ENCODE measurements around the gene LNPK. TPM values are rescaled to one million over a fixed set of nuclear protein-coding genes. Genes with fewer than 3 reads are reported as not detected.

LNPK gene
- total and polyA plus RNA-seq, 9 of the 15 experiments (the other 6 are each of a cell fraction or from before 2014, with no cell fraction given): 6.4 to 40.4 (median 21.3) TPM

DNA sequence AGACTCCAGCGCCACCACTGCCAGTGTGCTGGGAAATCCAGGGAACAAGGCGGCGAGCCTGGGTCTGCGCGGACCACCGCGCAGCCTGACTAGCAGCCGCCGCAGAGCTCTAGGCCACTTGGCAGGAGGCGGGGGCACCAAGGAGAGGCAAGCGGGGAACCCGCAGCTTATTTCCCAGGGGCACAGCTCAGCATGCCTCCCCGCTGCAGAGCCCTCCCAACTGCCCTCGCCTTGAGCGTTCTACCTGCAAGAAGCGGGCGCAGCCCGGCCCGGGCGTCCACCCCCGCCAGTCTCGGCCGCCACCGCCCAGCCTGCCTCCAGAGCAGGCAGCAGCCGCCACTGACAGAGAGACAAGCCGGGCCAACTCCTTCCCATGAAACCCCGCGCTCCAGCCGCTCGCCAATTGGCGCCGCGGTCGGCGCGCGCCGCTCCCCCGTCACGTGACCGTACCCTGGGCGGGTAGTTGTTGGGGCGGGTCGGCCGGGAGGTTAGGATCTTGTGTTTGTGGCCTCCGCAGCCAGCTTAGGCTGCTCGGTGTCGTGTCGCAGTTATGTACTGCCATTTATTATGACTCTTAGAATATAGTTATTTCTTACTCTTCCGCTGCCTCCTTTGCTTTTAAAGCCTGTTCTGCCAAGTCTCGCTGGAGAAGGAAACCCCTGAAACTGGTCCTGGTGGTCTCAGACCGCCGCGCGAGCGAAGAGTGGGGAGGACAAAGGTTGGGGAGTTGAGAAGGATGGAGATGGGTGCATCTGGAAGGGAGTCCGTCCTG is at the start of gene LNPK (continued):
- TF ChIP-seq, protein P1, sequence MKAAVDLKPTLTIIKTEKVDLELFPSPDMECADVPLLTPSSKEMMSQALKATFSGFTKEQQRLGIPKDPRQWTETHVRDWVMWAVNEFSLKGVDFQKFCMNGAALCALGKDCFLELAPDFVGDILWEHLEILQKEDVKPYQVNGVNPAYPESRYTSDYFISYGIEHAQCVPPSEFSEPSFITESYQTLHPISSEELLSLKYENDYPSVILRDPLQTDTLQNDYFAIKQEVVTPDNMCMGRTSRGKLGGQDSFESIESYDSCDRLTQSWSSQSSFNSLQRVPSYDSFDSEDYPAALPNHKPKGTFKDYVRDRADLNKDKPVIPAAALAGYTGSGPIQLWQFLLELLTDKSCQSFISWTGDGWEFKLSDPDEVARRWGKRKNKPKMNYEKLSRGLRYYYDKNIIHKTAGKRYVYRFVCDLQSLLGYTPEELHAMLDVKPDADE (conservative IDR thresholded peaks at IDR 0.05; ENCODE audit: control insufficient read depth, low read depth, low read length): peak; percentile 81; the same call in 1 of the 2 replicates
- TF ChIP-seq CCNT2 (IDR thresholded peaks at IDR 0.05; ENCODE audit: borderline replicate concordance, extremely low read depth, insufficient read length, low read depth, low read length) (peak; percentile 98), ZNF436 (CRISPR knock-in tag; IDR thresholded peaks at IDR 0.05) (no peak), BMI1 (IDR thresholded peaks at IDR 0.05; ENCODE audit: low read length) (no peak), SNIP1 (IDR thresholded peaks at IDR 0.05; ENCODE audit: low read depth) (no peak), MAFG (tag; conservative IDR thresholded peaks at IDR 0.05) (no peak), CREM (IDR thresholded peaks at IDR 0.05; ENCODE audit: low read depth) (peak; percentile 73), SLC30A9 (CRISPR knock-in tag; IDR thresholded peaks at IDR 0.05) (no peak), JUNB (CRISPR knock-in tag; conservative IDR thresholded peaks at IDR 0.05) (no peak), ZNF408 (CRISPR knock-in tag; IDR thresholded peaks at IDR 0.05; ENCODE audit: low read depth) (no peak), CCAR2 (IDR thresholded peaks at IDR 0.05; ENCODE audit: low read depth, low read length) (no peak), CBX2 (IDR thresholded peaks at IDR 0.05; ENCODE audit: insufficient read depth, low read length, poor library complexity, severe bottlenecking) (no peak), BACH1 (tag; IDR thresholded peaks at IDR 0.05) (no peak), EZH2 (IDR thresholded peaks at IDR 0.05; ENCODE audit: borderline replicate concordance, low read depth, low read length) (no peak), MBD2 (IDR thresholded peaks at IDR 0.05; ENCODE audit: borderline replicate concordance, low read depth) (peak; percentile 66; the same call in 1 of the 2 replicates), ZSCAN32 (CRISPR knock-in tag; IDR thresholded peaks at IDR 0.05) (no peak)
- TF ChIP-seq, protein P2, sequence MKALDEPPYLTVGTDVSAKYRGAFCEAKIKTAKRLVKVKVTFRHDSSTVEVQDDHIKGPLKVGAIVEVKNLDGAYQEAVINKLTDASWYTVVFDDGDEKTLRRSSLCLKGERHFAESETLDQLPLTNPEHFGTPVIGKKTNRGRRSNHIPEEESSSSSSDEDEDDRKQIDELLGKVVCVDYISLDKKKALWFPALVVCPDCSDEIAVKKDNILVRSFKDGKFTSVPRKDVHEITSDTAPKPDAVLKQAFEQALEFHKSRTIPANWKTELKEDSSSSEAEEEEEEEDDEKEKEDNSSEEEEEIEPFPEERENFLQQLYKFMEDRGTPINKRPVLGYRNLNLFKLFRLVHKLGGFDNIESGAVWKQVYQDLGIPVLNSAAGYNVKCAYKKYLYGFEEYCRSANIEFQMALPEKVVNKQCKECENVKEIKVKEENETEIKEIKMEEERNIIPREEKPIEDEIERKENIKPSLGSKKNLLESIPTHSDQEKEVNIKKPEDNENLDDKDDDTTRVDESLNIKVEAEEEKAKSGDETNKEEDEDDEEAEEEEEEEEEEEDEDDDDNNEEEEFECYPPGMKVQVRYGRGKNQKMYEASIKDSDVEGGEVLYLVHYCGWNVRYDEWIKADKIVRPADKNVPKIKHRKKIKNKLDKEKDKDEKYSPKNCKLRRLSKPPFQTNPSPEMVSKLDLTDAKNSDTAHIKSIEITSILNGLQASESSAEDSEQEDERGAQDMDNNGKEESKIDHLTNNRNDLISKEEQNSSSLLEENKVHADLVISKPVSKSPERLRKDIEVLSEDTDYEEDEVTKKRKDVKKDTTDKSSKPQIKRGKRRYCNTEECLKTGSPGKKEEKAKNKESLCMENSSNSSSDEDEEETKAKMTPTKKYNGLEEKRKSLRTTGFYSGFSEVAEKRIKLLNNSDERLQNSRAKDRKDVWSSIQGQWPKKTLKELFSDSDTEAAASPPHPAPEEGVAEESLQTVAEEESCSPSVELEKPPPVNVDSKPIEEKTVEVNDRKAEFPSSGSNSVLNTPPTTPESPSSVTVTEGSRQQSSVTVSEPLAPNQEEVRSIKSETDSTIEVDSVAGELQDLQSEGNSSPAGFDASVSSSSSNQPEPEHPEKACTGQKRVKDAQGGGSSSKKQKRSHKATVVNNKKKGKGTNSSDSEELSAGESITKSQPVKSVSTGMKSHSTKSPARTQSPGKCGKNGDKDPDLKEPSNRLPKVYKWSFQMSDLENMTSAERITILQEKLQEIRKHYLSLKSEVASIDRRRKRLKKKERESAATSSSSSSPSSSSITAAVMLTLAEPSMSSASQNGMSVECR (CRISPR knock-in tag; IDR thresholded peaks at IDR 0.05): peak; percentile 56; the same call in 1 of the 2 replicates
- TF ChIP-seq, protein P3, sequence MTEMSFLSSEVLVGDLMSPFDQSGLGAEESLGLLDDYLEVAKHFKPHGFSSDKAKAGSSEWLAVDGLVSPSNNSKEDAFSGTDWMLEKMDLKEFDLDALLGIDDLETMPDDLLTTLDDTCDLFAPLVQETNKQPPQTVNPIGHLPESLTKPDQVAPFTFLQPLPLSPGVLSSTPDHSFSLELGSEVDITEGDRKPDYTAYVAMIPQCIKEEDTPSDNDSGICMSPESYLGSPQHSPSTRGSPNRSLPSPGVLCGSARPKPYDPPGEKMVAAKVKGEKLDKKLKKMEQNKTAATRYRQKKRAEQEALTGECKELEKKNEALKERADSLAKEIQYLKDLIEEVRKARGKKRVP (CRISPR knock-in tag; IDR thresholded peaks at IDR 0.05): 0 out of 2 replicates have a peak, but pooled peaks have one; percentile 4
- TF ChIP-seq, protein P4, sequence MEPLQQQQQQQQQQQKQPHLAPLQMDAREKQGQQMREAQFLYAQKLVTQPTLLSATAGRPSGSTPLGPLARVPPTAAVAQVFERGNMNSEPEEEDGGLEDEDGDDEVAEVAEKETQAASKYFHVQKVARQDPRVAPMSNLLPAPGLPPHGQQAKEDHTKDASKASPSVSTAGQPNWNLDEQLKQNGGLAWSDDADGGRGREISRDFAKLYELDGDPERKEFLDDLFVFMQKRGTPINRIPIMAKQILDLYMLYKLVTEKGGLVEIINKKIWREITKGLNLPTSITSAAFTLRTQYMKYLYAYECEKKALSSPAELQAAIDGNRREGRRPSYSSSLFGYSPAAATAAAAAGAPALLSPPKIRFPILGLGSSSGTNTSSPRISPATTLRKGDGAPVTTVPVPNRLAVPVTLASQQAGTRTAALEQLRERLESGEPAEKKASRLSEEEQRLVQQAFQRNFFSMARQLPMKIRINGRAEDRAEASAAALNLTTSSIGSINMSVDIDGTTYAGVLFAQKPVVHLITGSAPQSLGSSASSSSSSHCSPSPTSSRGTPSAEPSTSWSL (CRISPR knock-in tag; IDR thresholded peaks at IDR 0.05; ENCODE audit: borderline replicate concordance): no peak

Measured in K562 (cell line).